ENCODE measurements around the gene FXN. TPM values are rescaled to one million over a fixed set of nuclear protein-coding genes. Genes with fewer than 3 reads are reported as not detected.

Gene FXN
- total RNA-seq, 6 donors from 2014 or later, result 1.8 to 16.5 (median 9.0) TPM

GRCh38 chr9:69040646-69041045 lies 5.1 kb downstream of the FXN start:
- Histone ChIP-seq H3K36me3 (no peaks in the 10 kb centered on the region), H3K27ac (no peak overlapping the region), H3K4me1 (peaks cover 4 to 16% (median 14%) of the 10 kb centered on the region in 4 donors), H3K9me3 (no peaks in the 10 kb centered on the region), H3K27me3 (no peaks in the 10 kb centered on the region), H3K4me3 (no peak overlapping the region)
- no peak for TF ChIP-seq POLR2A (IDR thresholded peaks at IDR 0.05)
- no peak for TF ChIP-seq CTCF (IDR thresholded peaks at IDR 0.05)
- no peak for TF ChIP-seq EP300 (IDR thresholded peaks at IDR 0.05)
- TF ChIP-seq POLR2AphosphoS5 (IDR thresholded peaks at IDR 0.05), result no peak
- DNase-seq (no peak), ATAC-seq (ENCODE audit: low FRiP score in 2 of 2) (no peak)
- 94% methylated on average over 2 of the region's 2 CpGs for WGBS, 2 donors

- H3K36me3 ChIP-seq, result peaks cover 0 to 27% (median 8%) of the 10 kb centered on the region in 4 donors
- TF ChIP-seq POLR2A (IDR thresholded peaks at IDR 0.05), result no peak
- no peak for TF ChIP-seq CTCF (IDR thresholded peaks at IDR 0.05)
- no peak for TF ChIP-seq EP300 (IDR thresholded peaks at IDR 0.05)
- TF ChIP-seq POLR2AphosphoS5 (IDR thresholded peaks at IDR 0.05), result no peak
- no peaks in the 10 kb centered on the region for H3K27me3 ChIP-seq
- no peak for ATAC-seq (ENCODE audit: low FRiP score in 2 of 2)
- H3K4me1 ChIP-seq, result peaks cover 4 to 8% (median 7%) of the 10 kb centered on the region in 4 donors
- WGBS, 2 donors, result 59 to 61% methylated on average over 9 of the region's 9 CpGs
- H3K9me3 ChIP-seq, result no peaks in the 10 kb centered on the region
- no peak for DNase-seq
- no peak overlapping the region for H3K27ac ChIP-seq
- no peak overlapping the region for H3K4me3 ChIP-seq
These were observed 9.0 kb downstream of the FXN start for GRCh38 chr9:69044240-69045219.

- no peaks in the 10 kb centered on the region for H3K27me3 ChIP-seq
- ATAC-seq (ENCODE audit: low FRiP score in 2 of 2) (no peak), DNase-seq (no peak)
- H3K9me3 ChIP-seq, result no peaks in the 10 kb centered on the region
- peaks cover 4 to 8% (median 7%) of the 10 kb centered on the region in 4 donors for H3K4me1 ChIP-seq
- no peak overlapping the region for H3K4me3 ChIP-seq
- H3K36me3 ChIP-seq, result peaks cover 0 to 27% (median 8%) of the 10 kb centered on the region in 4 donors
- TF ChIP-seq CTCF (IDR thresholded peaks at IDR 0.05) (no peak), POLR2AphosphoS5 (IDR thresholded peaks at IDR 0.05) (no peak), EP300 (IDR thresholded peaks at IDR 0.05) (no peak), POLR2A (IDR thresholded peaks at IDR 0.05) (no peak)
- whole genome bisulfite sequencing, 2 donors, result 83 to 87% methylated on average over 4 of the region's 4 CpGs
- no peak overlapping the region for H3K27ac ChIP-seq
These were observed 10.3 kb downstream of the FXN start for GRCh38 chr9:69045821-69046220.

- DNase-seq (no peak), ATAC-seq (ENCODE audit: low FRiP score in 2 of 2) (no peak)
- TF ChIP-seq CTCF (IDR thresholded peaks at IDR 0.05) (no peak), POLR2AphosphoS5 (IDR thresholded peaks at IDR 0.05) (no peak), POLR2A (IDR thresholded peaks at IDR 0.05) (no peak), EP300 (IDR thresholded peaks at IDR 0.05) (no peak)
- Histone ChIP-seq H3K36me3 (peaks cover 0 to 27% (median 8%) of the 10 kb centered on the region in 4 donors), H3K4me1 (peaks cover 4 to 8% (median 7%) of the 10 kb centered on the region in 4 donors), H3K9me3 (no peaks in the 10 kb centered on the region), H3K27ac (no peak overlapping the region), H3K4me3 (no peak overlapping the region), H3K27me3 (no peaks in the 10 kb centered on the region)
- 69 to 71% methylated on average over 4 of the region's 4 CpGs for WGBS, 2 donors
These were observed 11.2 kb downstream of the FXN start for GRCh38 chr9:69046723-69047122.
